ENCODE results near the gene FAIM.
"Not testable (repeated sequence)": the region's sequence is repeated elsewhere in the genome, so short reads cannot be mapped to it uniquely, and the experiment has no call there.

FAIM gene

DNA sequence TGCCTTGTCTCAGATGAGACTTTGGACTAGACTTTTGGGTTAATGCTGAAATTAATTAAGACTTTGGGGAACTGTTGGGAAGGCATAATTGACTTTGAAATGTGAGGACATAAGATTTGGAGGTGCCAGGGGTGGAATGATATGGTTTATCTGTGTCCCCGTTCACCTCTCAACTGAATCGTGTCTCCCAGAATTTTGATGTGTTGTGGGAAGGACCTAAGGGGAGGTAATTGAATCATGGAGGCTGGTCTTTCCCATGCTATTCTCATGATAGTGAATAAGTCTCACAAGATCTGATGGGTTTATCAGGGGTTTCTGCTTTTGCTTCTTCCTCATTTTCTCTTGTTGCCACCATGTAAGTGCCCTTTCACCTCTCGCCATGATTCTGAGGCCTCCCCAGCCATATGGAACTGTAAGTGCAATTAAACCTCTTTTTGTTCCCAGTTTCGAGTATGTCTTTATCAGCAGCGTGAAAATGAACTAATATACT, 4.4 kb upstream of the FAIM start:
- not testable (repeated sequence) for DNase-seq

DNA sequence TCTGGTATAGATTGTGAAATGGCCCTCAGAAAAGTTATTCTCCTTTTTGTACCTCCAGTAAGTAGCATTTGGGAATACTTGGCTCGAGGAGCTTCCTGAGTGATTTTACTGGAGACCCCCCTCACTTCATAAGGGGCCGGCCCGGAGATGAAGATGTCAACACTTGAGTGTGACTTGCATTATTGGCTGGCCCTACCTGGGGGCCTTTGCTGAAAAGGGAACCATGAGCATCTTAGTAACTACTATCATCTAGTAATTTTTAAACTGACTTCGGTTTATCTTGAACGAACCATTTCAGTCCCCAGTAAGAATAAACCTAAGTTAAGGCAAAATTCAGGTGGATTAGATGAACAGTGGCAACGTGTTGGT, 1.3 kb downstream of the FAIM start:
- no peak for DNase-seq

DNA sequence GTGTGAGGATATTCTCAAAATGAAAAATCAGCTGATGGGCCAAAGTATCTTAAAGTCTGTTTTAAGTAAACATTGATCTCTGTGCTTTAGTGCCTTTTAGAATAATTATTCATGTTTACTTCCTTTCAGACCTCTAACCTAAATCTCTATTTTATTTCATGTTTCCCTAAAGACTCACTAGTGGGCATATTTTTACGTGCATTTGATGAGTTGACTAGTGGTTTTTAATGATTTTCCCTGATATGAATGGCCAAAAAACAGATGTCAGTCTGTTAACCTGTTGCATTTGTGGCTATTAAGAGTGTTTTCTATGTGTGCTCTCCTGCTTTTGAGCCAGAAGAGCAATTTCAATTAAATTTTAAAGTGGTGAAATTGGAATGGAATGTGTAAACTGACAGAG, 6.9 kb downstream of the FAIM start:
- DNase-seq = no peak

- DNase-seq = no peak
These were observed 11.9 kb downstream of the FAIM start for GRCh38 chr3:138620431-138620830.

- DNase-seq = no peak
These were observed 15.9 kb downstream of the FAIM start for GRCh38 chr3:138624518-138624917.

- no peak for DNase-seq
These were observed 17.3 kb downstream of the FAIM start for GRCh38 chr3:138625707-138626365.

DNA sequence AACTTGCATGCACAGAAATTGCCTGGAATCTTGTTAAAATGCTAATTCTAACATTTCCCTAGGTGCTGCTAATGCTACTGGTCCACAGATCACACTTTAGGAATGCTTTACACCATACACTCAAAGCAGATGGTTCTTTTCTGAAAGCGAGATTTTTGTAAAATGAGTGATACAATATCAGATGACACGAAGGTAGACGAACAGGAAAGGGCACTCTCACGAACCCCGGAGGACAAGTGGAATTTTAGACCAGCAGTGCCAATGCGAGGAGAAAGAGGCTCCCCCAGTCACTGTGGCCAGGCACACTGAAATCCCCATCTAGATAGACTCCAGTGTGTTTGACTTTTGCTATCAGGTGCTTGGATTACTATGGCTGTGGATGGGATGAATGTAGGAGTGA, 21.0 kb downstream of the FAIM start:
- no peak for DNase-seq

GRCh38 chr3:138638641-138639040, 30.1 kb downstream of the FAIM start:
- DNase-seq = no peak

GRCh38 chr3:138640537-138640936, 32.0 kb downstream of the FAIM start:
- no peak for DNase-seq

DNA sequence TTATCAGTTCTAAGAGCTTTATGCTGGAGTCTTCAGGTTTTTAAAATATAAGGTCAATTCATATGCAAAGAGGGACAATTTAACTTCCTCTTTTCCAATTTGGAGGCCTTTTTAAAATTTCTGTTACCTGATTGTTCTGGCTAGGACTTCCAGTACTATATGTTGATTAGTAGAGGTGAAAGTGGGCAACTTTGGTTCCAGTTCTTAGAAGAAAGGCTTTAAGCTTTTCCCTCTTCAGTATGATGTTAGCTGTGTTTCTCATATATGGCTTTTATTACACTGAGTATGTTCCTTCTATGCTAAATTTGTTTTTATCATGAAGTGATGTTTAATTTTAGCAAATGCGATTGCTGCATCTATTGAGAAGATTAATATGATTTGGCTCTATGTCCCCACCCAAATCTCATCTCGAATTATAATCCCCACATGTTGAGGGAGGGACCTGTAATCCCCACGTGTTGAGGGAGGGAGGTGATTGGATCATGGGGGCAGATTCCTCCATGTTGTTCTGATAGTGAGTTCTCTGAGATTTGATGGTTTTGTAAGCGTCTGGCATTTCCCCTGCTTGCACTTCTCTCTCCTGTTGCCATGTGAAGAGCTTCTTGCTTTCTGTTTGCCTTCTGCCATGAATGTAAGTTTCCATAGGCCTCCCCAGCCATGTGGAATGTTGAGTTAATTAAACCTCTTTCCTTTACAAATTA, 33.8 kb downstream of the FAIM start:
- DNase-seq = no peak

DNA sequence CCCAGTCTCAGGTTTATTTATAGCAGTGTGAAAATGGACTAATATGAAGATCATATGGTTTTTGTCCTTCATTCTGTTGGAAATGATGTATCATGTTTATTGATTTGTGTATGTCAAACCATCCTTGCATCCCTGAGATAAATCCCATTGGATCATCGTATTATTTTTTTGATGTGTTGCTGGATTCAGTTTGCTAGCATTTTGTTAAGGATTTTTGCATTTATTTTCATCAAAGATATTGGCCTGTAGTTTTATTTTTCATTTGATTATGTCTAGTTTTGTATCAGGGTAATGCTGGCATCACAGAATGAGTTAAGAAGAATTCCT, 34.3 kb downstream of the FAIM start:
- DNase-seq = no peak

DNA sequence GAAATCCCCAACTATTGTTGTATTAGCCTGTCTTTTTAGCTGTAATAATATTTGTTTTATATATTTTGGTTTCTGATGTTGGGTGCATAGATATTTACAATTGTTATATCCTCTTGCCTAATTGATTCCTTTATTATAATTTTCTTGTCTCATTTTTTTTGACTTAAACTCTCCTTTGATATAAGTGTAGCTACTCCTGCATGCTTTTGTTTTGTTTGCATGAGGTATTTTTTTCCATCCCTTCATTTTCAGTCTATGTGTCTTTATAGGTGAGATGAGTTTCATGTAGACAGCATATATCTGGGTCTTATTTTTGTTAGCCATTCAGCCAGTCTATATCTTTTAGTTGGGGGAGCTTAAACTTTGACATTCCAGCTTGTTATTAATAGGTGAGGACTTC, 37.4 kb downstream of the FAIM start:
- DNase-seq = no peak

DNA sequence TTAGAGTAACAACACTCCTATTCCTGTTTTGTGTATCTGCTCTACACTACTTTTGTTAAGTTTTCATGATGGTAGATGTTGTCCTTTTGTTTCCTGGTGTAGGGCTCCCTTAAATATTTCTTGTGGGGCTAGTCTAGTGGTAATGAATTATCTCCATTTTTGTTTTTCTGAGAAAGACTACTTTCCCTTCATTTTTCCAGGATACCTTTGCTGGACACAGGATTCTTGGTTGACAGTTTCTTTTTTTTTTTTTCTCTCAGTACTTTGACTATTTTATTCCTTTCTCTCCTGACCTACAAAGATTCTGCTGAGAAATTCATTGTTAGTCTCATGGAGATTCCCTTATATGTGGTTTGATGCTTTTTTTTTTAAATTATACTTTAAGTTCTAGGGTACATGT, 37.9 kb downstream of the FAIM start:
- no peak for DNase-seq

DNA sequence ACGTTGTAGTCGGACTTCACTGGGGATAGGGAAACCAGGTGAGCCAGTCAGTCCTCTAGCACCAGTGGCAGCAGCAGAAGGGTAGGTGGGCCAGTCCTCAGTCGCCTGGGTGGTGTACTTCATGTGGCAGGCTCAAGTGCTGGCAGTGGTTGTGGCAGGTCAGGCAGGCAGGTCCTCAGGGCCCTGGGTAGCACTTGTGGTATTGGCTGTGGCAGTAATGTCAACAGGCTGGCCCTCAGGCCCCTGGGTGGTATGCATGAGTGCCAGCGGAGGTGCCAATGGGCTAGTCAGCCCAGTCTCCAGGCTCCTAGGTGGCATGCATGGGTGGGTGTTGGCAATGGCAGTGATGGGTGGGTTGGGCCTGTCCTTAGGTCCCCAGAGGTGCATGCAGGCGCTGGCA, 40.6 kb downstream of the FAIM start:
- DNase-seq = no peak

GRCh38 chr3:138653567-138653966, 45.0 kb downstream of the FAIM start:
- no peak for DNase-seq

DNA sequence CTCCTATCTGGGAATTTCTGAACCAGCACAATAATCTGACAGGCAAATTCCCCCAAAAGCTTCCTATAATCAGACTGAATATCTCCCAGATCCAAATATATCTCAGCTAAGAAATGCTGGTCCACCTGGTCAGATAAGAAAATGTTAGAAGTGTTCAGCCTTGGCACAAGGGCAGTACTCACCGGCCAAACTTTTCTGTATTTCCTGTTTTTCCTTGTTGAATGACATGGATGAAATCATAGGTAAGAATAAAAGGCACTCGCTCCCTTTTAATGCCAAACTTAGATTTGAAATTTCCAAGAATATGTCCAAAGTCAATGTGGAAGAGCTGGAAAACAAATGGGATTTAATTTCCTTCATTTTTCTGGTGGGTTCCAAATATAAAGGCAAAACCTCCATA, 48.9 kb downstream of the FAIM start:
- DNase-seq = no peak

- DNase-seq = no peak
These were observed 59.5 kb downstream of the FAIM start for GRCh38 chr3:138668107-138668506.

DNA sequence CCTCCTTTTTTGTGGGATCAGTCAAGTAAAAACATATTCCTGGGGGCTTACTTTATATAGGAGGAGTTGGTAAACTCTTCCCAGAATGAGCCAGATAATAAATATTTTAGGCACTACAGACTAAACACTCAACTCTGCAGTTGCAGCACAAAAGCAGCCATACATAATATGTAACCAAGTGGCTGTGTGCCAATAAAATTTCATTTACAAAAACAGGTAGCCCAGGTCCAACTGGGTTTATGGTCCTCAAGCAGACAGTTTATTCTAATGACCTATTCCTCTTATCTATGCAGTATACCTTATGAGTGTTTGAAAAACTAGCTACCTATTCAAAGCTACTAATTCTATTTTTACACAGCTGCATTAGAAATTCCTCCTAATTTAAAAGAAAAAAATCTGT, 61.8 kb downstream of the FAIM start:
- DNase-seq = no peak

DNA sequence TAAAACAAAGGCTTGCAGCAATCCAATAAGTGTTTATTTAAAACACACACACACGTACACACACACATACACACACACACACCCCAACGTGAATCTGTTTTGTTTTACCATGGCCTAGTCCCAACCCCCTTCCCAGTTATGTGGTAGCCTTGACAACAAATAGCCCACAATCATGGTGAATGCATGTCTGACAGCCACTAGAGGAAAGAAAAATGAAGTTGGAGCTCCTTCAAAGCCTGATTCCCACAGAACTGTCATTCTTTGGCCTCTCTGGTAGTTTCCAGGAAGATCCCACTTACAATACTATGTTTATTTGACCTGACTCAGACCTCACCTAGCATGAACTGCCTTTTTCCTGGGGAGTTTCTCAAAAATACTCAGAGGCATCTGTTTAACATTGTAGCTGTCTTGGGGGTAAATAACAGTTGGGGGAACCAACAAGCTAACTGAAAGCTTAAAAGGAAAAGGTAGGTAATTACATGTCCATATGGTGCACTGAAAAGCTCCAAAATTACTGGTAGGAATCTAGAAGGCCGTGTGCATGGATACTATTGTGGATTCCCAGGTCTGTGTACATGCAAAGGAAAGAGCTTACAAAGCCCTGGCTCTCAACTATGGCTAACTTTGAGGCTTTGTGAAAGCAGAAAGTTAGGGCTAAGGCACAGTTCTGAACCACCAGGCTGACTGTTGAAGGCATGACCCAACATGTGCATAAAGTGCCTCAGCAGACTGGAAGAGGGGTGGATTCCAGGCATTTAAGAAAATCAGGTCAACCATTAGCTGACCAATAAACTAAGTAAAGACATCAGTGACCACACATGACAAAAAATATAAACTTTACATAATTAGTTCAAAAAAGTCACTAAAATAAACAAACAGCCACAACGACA, 65.3 kb downstream of the FAIM start:
- DNase-seq = no peak

- no peak for DNase-seq
These were observed 66.8 kb downstream of the FAIM start for GRCh38 chr3:138675393-138675792.

DNA sequence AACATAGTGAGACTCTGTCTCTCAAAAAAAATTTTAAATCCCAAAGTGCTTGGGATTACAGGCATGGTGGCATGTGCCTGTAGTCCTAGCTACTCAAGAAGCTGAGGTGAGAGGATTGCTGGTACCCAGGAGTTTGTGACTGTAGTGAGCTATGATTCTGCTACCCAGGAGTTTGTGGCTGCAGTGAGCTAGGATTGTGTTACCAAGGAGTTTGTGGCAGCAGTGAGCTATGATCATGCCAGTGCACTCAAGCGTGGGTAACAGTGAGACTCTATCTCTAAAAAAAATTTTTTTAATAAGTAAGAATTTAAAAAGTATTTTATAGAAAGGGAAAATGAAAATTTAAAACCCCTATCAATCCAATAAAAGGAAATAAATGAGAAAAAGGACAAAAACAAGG, 69.5 kb downstream of the FAIM start:
- DNase-seq = no peak

- no peak for DNase-seq
These were observed 70.4 kb downstream of the FAIM start for GRCh38 chr3:138678874-138679392.

GRCh38 chr3:138680974-138681373, 72.4 kb downstream of the FAIM start:
- not testable (repeated sequence) for DNase-seq

All from stimulated activated CD4-positive, alpha-beta T cell treated with anti-CD3 and anti-CD28 coated beads, Interleukin-12 subunit alpha, Interleukin-12 subunit beta, amount 100 ng/mL, for 4 hours (primary cell).